WTC11 (cell line): ENCODE data around the gene CPB1. TPM values are rescaled to one million over a fixed set of nuclear protein-coding genes. Genes with fewer than 3 reads are reported as not detected.

ENCODE experiments used
- ATAC-seq: fragments of 200-7000 bp; cut with Tn5 transposase; 2 replicates; pipeline ENCODE4 v1.10.0; 2021; ENCODE audit warnings: mild to moderate bottlenecking, moderate library complexity
- CTCF ChIA-PET: fragments of 300-600 bp; sonication (Branson Sonifier 250); formaldehyde crosslinking; loops from one replicate; lab custom pipeline; 2021; ENCODE audit warnings: antibody characterized with exemption; lab: Charles Lee
- POLR2A ChIA-PET: fragments of 350-600 bp; sonication (Branson Sonifier 250); formaldehyde crosslinking; loops from one replicate; lab custom pipeline; 2021; ENCODE audit warnings: antibody characterized with exemption; lab: Charles Lee
- DNase-seq: peaks from one replicate; pipeline ENCODE4 v3.0.0; 2021; ENCODE audit warnings: low spot score
- H3K27ac Mint-ChIP-seq: 2 replicates; pipeline ENCODE4 v1.8.0; 2021; ENCODE audit warnings: mixed read lengths
- H3K27me3 Mint-ChIP-seq: 2 replicates; pipeline ENCODE4 v1.8.0; 2021; ENCODE audit warnings: low read depth, mild to moderate bottlenecking, moderate library complexity, mixed read lengths
- H3K36me3 Mint-ChIP-seq: 2 replicates; pipeline ENCODE4 v1.8.0; 2021; ENCODE audit warnings: mixed read lengths
- H3K4me1 Mint-ChIP-seq: 2 replicates; pipeline ENCODE4 v1.8.0; 2022; ENCODE audit warnings: mixed read lengths
- H3K4me3 Mint-ChIP-seq: 2 replicates; pipeline ENCODE4 v1.8.0; 2021; ENCODE audit warnings: mild to moderate bottlenecking, moderate library complexity, mixed read lengths
- H3K9me3 Mint-ChIP-seq: 2 replicates; pipeline ENCODE4 v1.8.0; 2021; ENCODE audit warnings: mixed read lengths
- CDX4 ChIP-seq: fragments of 250-450 bp; sonication (Bioruptor Pico); IDR thresholded peaks from 2 replicates; pipeline ENCODE4 v1.9.0; 2021; ENCODE audit warnings: moderate library complexity, mild to moderate bottlenecking, inconsistent platforms, borderline replicate concordance
- E2F4 ChIP-seq: sonication (generic); formaldehyde crosslinking; IDR thresholded peaks from 2 replicates; pipeline ENCODE4 v1.8.1; 2022; ENCODE audit warnings: low read depth, mild to moderate bottlenecking, moderate library complexity, missing genetic modification reagents, borderline replicate concordance
- FOXJ3 ChIP-seq: sonication (generic); formaldehyde crosslinking; IDR thresholded peaks from 2 replicates; pipeline ENCODE4 v1.9.0; 2021; ENCODE audit warnings: missing genetic modification reagents, mild to moderate bottlenecking, borderline replicate concordance
- IRF1 ChIP-seq: sonication (generic); formaldehyde crosslinking; IDR thresholded peaks from 2 replicates; pipeline ENCODE4 v1.8.0; 2023; ENCODE audit warnings: missing genetic modification reagents
- MXD4 ChIP-seq: fragments of 250-450 bp; sonication (Bioruptor Pico); IDR thresholded peaks from 2 replicates; pipeline ENCODE4 v1.8.0; 2021; ENCODE audit warnings: mild to moderate bottlenecking, moderate library complexity, borderline replicate concordance
- MYBL2 ChIP-seq: sonication (generic); formaldehyde crosslinking; IDR thresholded peaks from 2 replicates; pipeline ENCODE4 v1.8.1; 2023; ENCODE audit warnings: mild to moderate bottlenecking, moderate library complexity, missing genetic modification reagents
- STAT6 ChIP-seq: sonication (generic); formaldehyde crosslinking; conservative IDR thresholded peaks from 2 replicates; pipeline ENCODE4 v1.8.1; 2023; ENCODE audit warnings: mild to moderate bottlenecking, low read depth, missing genetic modification reagents, moderate library complexity
- TEAD1 ChIP-seq: sonication (generic); formaldehyde crosslinking; IDR thresholded peaks from 2 replicates; pipeline ENCODE4 v1.8.0; 2022; ENCODE audit warnings: mild to moderate bottlenecking, missing genetic modification reagents
- ZNF263 ChIP-seq: sonication (generic); formaldehyde crosslinking; IDR thresholded peaks from 2 replicates; pipeline ENCODE4 v1.8.1; 2022; ENCODE audit warnings: low read depth, mild to moderate bottlenecking, moderate library complexity, missing genetic modification reagents
- ZNF281 ChIP-seq: sonication (generic); formaldehyde crosslinking; IDR thresholded peaks from 2 replicates; pipeline ENCODE4 v1.8.0; 2023; ENCODE audit warnings: mild to moderate bottlenecking, missing genetic modification reagents
- ZNF396 ChIP-seq: fragments of 250-450 bp; sonication (Bioruptor Pico); IDR thresholded peaks from 2 replicates; pipeline ENCODE4 v1.8.0; 2021; ENCODE audit warnings: mild to moderate bottlenecking, moderate library complexity, borderline replicate concordance
- ZNF416 ChIP-seq: fragments of 250-450 bp; sonication (Bioruptor Pico); IDR thresholded peaks from 2 replicates; pipeline ENCODE4 v1.9.0; 2021; ENCODE audit warnings: mild to moderate bottlenecking, inconsistent platforms
- total RNA-seq: library from RNA; stranded (reverse); gene quantifications from 3 replicates; pipeline ENCODE4 v1.2.3, GENCODE V29; 2021

The CPB1 gene
- total RNA-seq, 1 experiment from 2014 or later = 5.0 TPM

GRCh38 chr3:148840451-148840850 is 12.8 kb downstream of the CPB1 start:
- CTCF ChIA-PET = no interaction called here
- no peak for DNase-seq
- TF ChIP-seq ZNF281 (CRISPR knock-in tag) = no peak
- Mint-ChIP-seq H3K27ac (no peak overlapping the region), H3K4me3 (no peak overlapping the region), H3K27me3 (no peaks in the 10 kb centered on the region), H3K36me3 (no peaks in the 10 kb centered on the region), H3K9me3 (no peaks in the 10 kb centered on the region), H3K4me1 (peaks cover 3% of the 10 kb centered on the region; the same call in 1 of the 2 replicates)
- POLR2A ChIA-PET = no interaction called here
- no peak for ATAC-seq

- H3K27ac Mint-ChIP-seq = no peak overlapping the region
- H3K27me3 Mint-ChIP-seq = no peaks in the 10 kb centered on the region
- H3K9me3 Mint-ChIP-seq = no peaks in the 10 kb centered on the region
Observed at GRCh38 chr3:148845756-148846395, 18.3 kb downstream of the CPB1 start.

GRCh38 chr3:148847351-148847750 is 19.7 kb downstream of the CPB1 start:
- POLR2A ChIA-PET = no interaction called here
- TF ChIP-seq MYBL2 = no peak
- TF ChIP-seq MXD4 = no peak
- TF ChIP-seq ZNF396 = no peak
- no peak for TF ChIP-seq STAT6 (CRISPR knock-in tag)
- TF ChIP-seq CDX4 (CRISPR knock-in tag) = no peak
- TF ChIP-seq ZNF416 (CRISPR knock-in tag) = no peak
- TF ChIP-seq, all 79 proteins: peak for 0
- Mint-ChIP-seq H3K4me1 (no peaks in the 10 kb centered on the region), H3K27ac (no peak overlapping the region), H3K27me3 (no peaks in the 10 kb centered on the region), H3K9me3 (no peaks in the 10 kb centered on the region), H3K4me3 (no peak overlapping the region), H3K36me3 (no peaks in the 10 kb centered on the region)
- CTCF ChIA-PET = no interaction called here
- DNase-seq = no peak
- ATAC-seq = no peak

More at GRCh38 chr3:148845756-148846395, 18.3 kb downstream of the CPB1 start:
- DNase-seq (no peak), ATAC-seq (no peak)
- H3K4me1 Mint-ChIP-seq = no peaks in the 10 kb centered on the region
- CTCF ChIA-PET = no interaction called here
- no peak for TF ChIP-seq ZNF263 (CRISPR knock-in tag)
- TF ChIP-seq TEAD1 (CRISPR knock-in tag) = no peak
- no peak for TF ChIP-seq FOXJ3 (CRISPR knock-in tag)
- no peak for TF ChIP-seq E2F4 (CRISPR knock-in tag)
- no peak for TF ChIP-seq IRF1 (CRISPR knock-in tag)
- H3K4me3 Mint-ChIP-seq = no peak overlapping the region
- POLR2A ChIA-PET = no interaction called here
- no peaks in the 10 kb centered on the region for H3K36me3 Mint-ChIP-seq
